Activated CD8-positive, alpha-beta memory T cell treated with anti-CD3 and anti-CD28 coated beads, Interleukin-2, amount 50 U/mL, for 24 hours (primary cell): ENCODE results near the gene NOC4L.
A peak's percentile ranks its signal among the peaks of the same experiment; 100 is the strongest.
"Not testable (repeated sequence)": the region's sequence is repeated elsewhere in the genome, so short reads cannot be mapped to it uniquely, and the experiment has no call there.

Experiments
- DNase-seq: peaks from one replicate; pipeline ENCODE4 v3.0.0-alpha.2; 2020; ENCODE audit errors: extremely low read depth

Gene NOC4L

DNA sequence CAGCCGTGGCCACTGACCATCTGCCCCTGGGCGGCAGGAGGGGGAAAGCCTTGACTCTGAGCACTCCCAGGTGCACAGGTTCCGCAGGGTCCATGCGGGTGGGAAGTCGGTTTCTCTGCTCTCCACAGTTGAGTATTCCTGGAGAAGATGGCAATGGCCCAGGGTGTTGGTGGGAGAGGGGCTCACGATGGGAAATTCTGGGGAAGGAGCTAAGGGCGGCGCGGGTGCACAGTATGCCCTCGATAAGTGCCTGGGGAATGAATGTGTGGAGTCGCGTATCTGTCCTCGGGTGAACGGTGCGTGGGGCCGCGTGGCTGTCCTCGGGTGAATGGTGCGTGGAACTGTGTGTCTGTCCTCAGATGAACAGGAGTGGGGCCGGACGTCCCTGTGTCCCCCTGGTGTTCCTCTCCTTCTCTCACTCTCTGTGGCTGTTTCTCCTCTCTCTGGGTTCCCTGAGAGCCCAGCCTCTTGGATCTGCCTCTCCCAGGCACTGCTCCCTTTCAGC, 38.0 kb downstream of the NOC4L start:
- DNase-seq: no peak

DNA sequence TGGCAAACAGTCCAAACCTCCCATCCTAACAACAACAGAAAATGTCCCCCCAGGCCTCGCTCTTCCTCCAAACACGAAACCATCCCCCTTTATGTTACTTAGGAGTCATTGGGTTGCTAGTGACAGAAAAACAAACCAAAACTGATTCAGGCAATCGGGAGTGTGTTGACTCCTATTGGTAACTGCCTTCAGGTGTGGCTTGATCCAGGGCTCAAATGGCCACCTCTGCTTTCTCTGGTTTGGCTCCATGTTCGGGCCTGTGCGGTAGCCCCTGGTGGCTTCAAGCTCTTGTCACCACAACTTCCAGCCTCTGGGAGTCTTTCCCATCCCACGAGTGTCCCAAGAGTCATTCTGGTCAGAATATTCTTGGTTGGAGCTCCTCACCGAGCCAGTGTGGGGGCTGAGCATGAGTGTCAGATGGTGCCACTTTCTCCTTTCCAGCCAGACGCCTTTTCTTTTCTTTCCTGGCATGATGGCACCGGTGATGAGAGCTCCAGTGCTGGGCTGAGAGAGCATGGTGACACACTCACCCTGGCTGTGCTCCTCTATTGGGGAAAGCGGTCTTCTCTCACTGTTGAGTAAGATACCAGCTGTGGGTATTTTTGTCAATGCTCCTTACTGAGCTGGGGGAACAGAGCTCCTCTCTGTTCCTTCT, 38.6 kb downstream of the NOC4L start:
- no peak for DNase-seq

DNA sequence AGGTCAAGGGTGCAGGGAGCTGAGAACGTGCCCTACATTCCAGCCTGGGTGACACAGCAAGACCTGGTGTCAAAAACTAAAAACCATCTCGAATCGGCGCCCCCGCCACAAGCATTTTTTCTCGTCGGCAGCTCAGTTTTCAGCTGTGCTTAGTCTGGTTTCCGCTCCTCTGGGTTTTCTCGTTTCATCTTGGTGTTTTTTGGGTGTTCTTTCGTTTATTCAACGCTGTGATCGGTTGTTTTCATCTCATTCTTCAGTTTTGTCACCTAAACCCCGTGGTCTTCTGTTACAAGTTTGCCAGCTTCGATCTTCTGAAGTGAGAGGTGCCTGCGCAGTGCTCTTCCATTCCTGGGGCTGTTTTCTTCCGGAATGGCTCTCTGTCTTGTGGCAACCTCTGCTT, 41.4 kb downstream of the NOC4L start:
- no peak for DNase-seq

DNA sequence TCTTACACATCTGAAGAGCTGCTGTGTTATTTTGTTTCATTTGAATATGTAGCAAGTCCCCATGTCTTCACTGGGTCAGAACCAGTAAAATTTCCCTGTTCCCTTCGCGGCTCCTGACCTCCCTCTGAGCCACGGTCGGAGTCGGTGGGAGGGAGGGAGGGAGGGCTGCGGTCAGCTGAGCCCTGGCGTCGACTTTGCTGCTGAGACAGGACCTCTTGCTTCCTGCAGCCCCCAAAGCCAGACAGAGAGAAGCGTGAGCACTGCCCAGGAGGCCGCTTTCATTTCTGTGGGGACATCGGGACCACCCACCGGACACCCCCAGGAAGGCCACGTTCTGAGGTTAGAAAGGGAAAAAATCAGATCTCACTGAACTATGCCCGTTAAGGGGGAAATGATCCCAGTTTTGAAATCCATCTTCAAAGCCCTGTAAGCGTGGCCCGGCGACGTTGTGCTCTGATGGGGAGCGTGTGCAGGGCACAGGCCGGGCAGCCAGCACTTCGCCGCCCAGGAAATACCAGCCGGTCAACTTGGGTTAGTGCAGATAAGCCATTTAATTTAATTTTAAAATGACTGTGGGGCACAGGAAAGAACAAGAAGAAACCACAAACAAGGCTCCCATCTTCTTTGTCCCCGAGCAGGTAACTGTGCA, 42.1 kb downstream of the NOC4L start:
- DNase-seq: no peak

DNA sequence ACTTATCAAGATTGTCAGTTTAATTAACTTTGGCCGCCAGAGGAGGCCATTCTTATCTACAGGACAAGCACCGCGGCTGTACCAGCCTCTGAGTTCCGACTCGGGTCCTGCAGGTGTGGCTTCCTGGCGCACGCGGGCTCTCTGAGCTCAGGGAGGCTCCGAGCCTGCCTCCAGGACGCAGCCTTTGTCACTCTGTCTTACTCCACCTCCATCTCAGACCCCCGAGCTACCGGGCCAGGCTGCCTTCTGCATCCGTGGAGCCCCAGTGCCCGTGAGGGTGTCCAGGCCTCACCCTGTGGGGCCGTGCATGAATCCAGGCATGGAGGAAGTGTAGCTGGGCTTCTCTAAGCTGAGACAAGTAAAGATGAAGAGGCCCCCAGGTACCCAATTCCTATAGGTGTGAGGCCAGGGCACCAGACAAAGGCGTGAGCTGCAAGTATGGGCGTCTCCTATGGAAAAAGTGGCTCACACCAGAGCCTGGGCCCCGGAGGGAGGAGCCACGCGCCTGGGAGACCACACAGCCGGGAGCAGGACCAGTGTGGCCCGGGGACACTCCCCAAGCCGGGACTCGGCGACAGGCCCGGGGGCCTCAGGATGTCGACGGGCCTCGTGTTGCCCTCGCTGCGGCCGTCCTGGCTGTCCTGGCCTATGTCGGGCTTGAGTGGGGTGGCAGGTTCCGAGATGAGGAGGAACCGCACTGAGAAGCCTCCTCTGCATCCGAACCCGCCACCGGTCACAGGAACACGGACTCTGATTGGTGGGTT, 42.8 kb downstream of the NOC4L start:
- no peak for DNase-seq

DNA sequence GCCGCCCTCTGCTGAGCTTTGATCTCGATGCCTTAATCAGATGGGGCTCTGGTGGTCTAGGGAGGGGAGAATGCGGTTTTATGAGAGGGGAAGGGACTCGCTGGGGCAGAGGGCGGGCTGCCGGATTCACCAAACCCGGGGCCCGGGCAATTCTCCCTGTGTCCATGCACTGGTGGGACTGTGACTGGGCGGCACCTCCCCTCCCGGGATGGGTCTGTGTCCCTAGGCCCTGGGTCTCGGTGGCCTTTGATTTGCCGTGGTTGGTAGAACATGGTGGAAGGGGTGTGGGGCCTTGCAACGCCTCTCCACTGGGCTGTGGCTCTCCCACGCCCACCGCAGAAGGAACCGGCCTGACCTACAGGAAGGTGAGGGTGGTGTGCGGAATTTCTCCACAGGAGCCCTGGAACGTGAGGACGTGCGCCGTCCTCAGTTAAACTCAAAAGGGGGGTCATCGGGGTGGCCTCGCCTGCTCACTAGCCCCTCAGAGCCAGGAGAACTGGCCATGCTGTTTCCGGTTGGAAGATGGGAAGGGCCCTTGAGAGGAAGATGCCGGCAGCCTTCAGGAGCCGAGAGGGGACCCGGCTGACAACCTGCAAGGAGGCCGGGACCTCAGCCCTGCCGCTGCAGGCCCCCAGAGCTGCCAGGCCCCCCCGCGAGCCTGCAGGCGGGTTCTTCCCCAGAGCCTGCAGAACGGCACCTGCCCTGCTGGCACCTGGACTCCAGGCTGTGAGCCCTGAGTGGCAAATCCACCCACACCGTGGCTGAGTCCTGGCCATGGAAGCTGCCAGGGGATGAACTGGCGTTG, 43.6 kb downstream of the NOC4L start:
- no peak for DNase-seq

DNA sequence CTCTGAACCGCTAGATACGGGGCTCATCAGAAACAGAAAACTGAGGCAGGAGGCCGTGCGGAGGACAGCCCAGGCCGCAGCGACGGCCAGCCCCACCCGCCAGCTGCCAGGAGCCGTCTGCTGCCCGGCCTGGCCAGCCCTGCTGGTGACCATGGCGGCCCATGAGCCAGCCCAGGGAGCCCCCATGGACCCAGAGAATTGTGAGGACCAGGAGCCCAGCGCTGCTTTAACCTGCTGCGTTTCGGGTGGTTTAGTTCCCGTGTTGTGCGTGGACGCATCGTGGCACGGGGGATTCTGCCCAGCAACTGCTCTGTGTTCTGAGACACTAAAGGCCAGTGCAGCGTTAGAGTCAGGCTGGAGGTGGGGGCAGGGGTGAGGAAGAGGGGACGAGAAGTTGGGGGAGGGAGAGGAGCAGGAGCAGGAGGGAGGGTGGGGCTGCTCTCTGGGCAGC, 44.2 kb downstream of the NOC4L start:
- DNase-seq: no peak

DNA sequence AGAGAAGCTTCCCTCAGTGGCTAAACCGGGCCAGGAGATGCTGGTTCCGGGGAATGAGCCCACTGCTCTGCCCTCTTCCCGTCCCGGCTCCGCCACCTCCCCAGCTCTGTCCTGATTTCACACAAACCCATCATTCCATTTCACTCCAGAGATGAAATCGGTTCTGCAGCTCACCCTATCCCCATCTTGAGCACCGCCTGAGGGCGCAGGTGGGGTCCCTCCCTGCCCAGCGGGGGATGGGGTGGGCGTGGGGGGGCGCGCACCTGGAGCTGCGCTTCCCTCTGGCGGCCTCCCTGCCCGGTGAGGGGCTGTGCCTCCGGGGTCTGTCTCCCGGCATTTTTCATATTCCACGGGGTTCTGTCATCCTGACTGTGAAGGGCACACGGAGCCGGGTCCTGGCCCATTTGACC, 44.7 kb downstream of the NOC4L start:
- no peak for DNase-seq

DNA sequence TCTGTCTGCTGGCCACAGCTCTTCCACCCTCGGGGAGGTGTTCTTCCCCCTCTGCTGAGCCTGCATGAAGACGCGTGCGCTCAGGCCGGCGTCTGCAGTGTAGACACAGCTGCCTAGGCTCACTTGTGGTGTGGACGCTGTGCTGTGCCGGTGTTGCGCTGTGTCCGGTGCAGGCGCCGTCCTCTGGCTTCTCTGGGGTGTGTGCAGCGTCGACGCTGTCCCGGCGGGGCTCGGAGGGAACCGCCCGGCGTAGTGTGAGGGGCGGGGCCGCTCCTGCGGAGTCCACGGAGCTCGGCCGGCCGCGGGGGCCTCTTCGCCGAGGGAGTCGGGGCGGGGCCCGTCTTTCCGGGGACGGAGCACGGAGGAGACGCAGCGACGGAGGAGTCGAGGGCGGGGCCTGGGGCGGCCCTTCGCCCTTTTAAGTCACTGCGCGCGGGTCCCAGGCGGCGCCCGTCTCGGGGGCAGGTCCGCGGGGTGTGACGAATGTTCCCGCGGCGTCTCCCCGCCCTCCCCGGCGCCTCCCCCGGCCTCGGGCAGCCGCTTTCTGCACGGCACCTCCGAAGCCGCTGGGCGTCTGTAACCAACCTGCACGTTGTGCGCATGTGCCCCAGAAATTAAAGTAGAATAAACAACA, 45.2 kb downstream of the NOC4L start:
- peak; percentile 80 for DNase-seq

DNA sequence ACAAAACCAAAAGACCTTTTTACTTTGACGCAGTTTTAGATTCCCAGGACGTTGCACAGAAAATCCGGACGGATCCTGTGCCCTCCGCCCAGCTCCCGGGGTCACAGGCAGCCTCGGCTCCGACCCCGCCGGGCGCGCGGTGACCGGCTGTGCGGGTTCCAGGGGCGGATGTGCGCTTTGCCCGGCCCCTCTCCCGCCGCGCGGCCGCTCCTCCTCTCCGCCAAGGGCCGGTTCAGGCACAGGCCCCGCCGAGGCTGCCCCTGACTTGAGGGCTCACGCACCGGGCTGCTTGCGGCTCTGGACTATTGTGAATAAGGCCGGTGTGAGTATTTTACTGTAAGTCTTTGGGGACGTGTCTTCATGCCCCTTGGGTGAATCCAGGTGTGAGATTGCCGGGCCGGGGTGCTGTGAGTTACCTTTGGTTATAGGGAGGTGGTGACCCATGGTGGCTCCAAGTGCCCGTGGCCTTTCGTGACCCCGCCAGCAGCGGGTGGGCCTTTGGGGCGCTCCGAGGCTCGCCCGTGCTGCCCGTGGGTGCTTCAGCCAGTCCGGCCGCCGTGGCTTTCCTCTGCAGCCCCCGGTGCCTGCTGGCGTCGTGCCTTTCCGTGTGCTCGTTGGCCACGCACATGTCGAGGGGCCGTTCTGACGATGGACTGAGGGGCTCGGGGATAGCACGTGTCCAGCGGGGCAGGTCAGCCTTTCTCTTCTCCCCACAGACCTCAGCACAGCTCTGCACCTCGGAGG, 45.9 kb downstream of the NOC4L start:
- no peak for DNase-seq

DNA sequence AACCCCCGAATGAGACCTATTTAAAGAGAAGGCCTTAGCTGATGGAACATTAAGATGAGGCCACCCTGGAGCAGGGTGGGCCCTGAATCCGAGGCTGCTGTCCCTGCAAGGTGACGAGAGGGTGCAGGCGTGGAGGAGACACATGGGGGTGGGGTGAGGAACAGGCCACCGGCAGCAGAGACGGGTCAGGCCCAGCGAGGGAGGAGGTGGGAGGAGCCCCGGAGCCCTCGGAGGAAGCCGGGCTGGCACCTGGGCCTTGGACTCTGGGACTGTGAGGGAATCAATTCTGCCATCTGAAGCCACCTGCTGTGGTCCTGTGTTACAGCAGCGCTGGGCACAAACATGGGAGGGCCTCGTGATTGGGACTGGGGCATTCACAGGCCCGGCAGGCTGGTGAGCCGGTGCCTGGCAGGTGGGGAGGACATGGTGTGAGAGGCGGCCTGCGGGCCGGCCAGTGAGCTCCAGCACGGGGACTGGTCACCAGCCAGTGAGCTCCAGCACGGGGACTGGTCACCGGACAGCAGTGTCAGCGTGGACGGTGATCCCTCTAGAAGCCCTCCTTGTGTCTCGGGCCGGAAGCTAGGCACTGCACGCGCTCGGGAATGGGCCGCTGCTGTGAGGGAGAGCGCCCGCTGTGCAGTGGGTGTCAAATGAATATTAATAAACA, 46.7 kb downstream of the NOC4L start:
- no peak for DNase-seq

DNA sequence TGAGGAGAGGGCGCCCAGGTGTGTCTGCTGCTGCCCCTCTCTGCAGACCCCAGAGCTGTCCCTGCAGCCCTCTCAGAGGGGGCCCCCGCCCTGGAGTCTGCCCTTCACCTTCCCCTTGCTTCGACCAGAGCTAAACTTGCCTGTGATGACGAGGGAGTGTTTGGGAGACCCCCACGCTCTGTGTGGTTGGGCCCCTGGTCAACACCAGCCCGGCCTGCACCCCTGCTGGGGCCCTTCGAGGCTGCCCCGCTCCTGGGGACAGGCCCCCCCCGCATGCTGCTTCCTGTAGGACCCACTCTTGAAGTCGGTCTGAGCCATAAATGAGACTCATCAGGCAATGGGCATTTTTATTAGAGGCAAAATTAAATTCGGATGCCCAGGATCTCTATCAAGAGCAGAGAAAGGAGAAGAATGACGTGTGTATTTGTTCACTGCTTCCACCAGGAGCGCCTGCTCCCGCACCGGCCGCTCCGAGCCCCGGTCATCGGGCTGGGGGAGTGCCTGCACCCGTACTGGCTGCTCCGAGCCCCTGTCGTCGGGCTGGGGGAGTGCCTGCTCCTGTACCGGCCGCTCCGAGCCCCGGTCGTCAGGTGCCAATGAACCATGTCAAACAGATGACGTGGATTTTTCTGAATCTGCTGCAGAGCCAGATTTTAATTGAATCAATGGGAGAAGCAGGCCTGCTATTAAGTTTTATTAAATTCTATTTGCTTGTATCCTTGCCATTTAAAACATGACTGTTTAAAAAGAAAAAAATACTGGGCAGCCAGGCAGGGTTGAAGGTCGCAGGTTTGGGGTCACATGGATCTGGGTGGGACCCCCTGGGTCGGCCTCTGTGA, 47.7 kb downstream of the NOC4L start:
- DNase-seq: no peak

DNA sequence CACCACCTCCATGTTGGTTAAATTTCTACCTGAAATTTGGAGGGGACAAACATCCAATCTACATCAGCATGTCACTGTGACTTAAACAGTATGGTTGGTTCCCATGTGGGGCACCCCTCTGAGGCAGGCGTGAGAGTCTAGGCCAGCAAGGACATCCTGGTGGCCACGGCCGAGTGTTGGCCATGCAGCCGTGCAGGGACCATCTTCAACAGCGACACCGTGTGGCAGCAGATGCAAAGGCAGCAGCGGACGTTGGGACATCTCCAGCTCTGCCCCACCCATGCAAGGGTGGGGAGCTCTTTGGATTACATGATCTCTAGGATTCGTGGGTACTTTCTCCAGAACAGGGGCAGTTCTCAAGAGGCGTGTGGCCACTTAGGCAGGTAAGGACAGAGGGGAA, 49.8 kb downstream of the NOC4L start:
- no peak for DNase-seq

DNA sequence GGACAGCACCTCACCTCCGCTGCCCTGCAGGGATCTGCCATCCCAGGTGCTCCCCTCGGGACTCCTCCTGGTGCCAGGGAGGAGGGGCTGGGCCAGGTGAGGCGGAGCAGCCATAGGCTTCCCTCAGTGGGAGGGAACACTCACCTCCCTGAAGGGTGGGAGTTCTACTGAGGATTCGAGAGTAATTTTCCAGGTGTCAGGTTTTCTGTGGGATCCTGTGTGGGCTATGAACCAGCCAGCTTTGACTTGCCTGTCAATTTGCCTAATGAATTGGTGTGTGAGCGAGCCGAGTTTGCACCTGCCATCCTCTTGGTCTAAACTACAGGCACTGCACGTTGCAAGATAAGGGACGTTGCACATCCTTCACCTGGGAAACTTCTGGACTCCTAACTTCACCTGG, 50.3 kb downstream of the NOC4L start:
- DNase-seq: no peak

DNA sequence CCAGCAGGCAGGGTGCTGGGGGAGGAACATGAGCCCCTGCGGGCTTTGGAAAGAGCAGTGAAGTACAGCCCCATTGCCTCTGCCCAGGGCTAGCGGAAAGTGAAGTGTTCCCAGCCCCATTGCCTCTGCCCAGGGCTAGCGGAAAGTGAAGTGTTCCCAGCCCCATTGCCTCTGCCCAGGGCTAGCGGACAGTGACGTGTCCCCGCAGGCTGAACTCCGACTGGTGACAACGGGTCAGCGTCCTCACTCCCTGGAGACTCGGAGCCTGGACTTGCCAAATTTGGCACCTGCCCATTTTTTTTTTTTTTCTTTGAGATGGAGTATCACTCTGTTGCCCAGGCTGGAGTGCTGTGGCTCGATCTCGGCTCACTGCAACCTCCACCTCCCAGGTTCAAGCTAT, 51.0 kb downstream of the NOC4L start:
- not testable (repeated sequence) for DNase-seq

DNA sequence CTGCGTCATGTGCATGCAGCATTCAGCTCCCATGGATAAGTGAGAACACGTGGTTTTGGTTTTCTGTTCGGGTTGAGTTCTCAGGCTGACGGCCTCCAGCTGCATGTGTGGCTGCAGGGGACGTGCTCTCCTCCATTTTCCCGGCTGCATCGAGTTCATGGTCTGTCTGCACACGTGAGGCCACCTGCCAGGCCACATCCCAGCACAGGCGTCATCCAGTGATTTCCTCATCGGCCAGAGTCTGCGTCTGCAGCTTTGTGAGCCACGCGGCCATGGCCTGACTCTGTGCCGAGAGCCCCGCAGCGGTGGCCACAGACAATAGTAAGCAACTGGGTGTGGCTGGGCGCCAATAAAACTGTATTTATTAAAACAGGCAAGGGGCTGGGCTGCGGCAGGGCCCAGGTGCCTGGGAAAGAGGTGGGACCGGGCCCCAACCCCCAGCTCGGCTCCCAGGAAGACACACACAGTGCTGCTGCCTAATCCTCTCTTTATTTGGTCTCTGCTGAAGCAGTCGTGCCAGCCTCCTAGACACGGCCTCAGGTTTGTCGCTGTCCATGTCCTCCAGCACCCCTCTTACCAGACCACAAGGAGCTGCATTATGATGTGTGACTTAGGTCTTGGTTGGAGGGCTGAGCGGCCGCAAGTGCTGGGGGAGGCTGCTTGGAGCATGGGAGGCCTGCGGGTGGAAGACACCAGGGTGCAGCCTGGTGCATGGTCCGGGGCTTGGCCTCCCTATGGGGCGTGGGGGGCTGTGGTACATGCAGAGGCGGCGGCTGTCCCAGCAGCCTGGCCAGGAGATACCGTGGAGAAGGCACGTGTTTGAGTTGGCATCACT, 52.0 kb downstream of the NOC4L start:
- no peak for DNase-seq

DNA sequence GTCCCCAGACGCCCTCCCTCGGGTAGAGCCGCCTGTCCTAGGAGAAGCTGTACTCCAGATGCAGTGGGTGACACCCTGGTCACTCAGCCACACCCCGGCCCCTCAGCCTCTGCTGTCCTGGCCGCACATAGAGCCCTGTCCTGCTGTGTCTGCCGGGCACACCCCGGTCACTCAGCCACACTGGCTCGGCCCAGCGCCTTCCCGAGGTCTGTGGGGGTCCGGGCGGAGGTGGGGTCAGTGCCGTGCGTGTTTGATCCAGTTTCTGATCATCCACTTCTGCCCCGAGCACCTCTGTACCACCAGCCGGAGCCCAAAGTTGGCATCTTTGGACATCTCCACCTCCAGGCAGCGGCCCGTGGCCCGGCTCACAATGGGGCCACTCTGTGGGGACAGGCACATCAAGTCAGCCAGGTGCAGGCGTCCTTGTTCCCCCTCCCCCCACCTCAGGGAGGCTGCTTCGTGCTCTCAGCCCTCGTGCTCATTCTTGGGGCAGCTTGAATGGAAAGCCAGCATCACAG, 52.7 kb downstream of the NOC4L start:
- no peak for DNase-seq
